GM10266 (cell line): ENCODE data around the gene SDK2.

ENCODE experiments used
- DNase-seq: peaks from one replicate; pipeline ENCODE4 v3.0.0; 2012; ENCODE audit errors: extremely low spot score
- TF ChIP-seq, protein P1 (sequence below): IDR thresholded peaks from 2 replicates; pipeline ENCODE4 v1.5.1; 2012; ENCODE audit warnings: mild to moderate bottlenecking, low read depth; ENCODE audit not compliant: control insufficient read depth, insufficient read depth; ENCODE audit errors: missing control alignments

The SDK2 gene

DNA sequence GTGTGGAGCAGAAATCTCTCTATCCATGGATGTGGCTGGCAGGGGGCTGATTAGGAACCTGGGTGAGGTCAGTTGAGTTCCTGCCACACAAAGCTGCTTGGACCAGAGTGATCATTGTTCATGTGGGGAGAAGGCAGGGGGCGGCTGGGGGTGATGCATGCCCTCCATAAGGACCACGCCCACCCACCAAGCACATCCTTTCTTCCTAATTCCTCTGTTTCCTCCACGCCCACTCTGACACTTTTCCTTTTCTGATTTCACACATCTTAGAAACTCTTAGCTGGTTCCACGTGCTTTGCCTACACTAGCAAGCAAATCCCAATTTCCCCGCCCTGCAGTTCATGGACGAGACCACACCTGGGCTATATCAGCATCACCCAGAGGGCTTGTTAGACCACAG, 108.5 kb downstream of the SDK2 start:
- TF ChIP-seq, protein P1, sequence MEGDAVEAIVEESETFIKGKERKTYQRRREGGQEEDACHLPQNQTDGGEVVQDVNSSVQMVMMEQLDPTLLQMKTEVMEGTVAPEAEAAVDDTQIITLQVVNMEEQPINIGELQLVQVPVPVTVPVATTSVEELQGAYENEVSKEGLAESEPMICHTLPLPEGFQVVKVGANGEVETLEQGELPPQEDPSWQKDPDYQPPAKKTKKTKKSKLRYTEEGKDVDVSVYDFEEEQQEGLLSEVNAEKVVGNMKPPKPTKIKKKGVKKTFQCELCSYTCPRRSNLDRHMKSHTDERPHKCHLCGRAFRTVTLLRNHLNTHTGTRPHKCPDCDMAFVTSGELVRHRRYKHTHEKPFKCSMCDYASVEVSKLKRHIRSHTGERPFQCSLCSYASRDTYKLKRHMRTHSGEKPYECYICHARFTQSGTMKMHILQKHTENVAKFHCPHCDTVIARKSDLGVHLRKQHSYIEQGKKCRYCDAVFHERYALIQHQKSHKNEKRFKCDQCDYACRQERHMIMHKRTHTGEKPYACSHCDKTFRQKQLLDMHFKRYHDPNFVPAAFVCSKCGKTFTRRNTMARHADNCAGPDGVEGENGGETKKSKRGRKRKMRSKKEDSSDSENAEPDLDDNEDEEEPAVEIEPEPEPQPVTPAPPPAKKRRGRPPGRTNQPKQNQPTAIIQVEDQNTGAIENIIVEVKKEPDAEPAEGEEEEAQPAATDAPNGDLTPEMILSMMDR: no peak
- no peak for DNase-seq

DNA sequence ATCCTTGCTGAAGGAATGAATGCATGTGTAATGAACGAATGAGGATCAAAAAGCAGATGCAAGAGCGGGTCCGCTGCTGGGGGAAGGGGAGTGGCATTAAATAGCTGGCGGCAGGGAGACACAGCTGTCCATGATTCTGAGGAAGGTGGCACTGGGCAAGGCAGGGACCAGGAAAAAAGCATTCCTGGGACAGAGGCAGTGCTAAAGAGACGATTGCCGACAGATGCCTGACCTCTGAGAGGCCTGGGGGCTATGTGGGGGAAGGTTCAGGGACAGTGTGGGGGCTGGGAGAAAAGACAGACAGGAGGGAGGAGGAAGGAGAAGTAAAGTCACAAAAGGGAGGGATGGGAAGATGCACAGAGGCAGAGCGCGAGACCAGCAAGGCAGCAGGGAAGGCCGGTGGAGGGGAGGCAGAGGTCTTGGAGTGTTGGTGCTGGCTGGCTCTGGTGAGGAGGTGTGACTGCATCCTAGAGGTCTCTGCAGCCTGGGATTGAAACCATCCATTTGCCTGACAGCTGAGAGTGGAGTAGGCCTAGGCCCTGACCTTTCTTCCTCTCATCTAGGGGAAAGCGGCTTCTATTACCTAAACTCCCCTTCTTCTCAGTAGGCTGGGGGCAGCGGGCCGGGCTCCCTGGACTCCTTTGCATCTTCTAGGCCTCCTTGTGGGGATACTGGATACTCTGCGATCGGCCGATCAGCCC, 109.9 kb downstream of the SDK2 start:
- TF ChIP-seq, protein P1: no peak
- no peak for DNase-seq

DNA sequence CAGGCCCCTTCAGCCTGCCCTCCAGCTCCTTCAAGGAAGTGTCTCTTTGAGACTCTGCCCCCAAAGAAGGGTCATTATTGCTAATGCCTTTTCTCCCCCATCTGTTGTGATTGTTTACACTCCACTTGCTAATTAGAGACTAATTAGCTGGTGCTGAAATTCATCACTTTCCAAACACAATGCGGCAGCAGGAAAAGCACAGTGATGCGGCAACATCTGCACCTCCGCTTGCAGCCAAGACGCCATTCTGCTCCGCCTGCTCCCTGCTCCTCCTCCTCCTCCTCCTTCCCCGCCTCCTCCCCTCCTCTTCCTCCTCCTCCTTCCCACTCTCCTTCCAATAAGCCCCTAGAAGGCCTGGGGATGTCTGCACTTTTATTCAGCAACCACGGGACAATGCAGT, 110.5 kb downstream of the SDK2 start:
- DNase-seq: no peak
- TF ChIP-seq, protein P1: no peak

DNA sequence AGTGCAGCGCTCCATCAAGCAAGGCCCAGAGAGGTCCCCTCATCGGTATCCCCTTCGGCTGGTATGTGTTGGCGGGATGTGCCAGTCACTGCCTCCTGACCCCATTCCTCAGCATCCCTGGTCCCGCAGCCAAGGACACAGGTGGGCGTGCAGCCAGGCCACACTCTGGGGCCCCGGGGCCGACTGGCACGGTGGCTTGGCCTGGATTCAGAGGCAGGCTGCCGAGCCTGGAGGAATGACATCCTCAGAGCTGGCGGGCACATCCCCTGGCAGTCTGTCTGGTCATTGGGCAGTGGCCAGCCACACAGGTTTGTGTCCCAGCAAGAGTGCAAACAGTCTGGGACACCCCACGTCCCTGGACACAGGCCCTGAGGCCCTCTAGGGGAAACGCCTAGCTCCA, 111.1 kb downstream of the SDK2 start:
- TF ChIP-seq, protein P1: no peak
- DNase-seq: no peak

DNA sequence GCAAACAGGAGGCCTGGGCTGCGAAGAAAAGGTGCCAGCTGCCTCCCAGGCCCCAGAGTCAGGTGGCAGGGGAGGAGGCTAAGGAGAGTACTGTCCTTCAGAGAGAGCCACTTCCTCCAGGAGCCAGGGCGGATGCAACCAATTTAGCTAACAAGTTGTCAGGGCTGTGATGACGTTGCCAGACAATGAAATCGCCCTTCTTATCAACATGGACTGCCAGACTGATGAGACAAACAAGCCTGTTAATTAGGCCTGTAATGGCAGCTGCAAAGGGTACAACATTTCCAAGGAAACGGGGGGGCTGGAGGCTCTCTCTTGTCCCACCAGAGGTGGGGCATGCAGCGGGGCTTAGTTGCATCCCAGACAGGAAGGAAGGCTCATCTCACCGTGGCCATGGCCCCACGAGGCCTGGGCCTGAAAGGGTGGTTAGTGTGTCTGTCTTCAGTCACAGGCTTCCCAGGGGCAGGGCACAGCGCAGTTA, 111.8 kb downstream of the SDK2 start:
- DNase-seq: no peak

DNA sequence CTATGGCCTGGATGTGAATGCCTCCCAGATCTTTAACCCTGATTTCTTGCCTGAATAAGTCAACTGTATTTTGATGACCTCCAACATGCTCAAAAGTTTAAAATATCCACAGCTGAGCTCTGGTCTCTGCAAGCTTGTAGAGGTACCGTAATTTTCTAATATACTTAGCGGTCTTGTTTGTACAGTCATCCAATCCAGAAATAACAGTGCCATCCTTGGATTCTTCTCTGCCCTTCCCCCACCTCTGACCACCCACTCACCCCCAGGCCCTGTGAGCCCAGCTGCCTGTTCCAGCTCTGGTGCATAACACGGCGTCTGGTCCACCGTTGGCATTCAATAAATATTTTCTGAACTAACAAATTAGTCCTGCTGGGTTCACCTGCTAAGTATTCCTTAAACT, 113.1 kb downstream of the SDK2 start:
- TF ChIP-seq, protein P1: no peak
- DNase-seq: no peak

More for the DNA sequence above, 111.8 kb downstream of the SDK2 start:
- TF ChIP-seq, protein P1: no peak

DNA sequence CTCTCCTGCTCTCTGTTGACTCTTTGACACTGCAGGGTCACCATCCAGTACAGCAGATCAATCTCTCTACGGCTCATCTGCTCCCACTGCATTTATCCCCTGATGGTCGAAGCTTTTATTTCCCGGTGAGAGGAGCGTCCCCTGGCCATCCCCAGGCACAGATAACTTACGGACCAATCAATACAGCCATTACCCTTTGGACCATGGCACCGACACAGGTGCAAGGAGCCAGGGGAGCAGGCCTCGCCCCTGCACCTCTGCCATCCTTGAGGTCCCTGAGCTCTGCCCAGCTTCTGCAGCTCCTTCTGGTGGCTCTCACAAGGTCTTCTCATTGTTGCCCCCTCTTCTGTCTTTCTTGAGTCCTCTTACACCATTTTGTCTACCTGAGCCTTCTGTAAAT, 115.6 kb downstream of the SDK2 start:
- no peak for DNase-seq
- TF ChIP-seq, protein P1: no peak
